Measurements from ENCODE around the gene TAF6L.

The TAF6L gene

DNA sequence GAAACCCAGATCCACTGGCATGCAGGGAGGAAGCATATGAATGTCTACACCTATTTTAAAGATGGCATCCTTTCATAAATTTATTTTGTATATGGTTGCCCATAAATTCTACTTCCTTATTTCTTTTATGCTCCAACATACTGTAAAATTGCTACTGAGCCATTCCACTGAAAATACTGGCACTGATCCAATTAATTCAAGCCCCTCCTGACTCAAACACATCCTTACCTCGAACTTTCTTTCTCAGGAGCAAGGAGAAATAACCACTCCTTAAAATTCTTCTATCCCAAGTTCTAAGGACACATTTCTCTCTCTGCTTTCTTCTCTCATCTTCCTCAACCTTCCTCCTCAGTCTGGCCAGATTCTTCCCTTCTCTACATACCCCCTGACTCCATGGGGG is 39.6 kb downstream of the TAF6L start:
- TF ChIP-seq GATA3 (IDR thresholded peaks at IDR 0.05; ENCODE audit: low read depth, low read length) (no peak), GATA2 (IDR thresholded peaks at IDR 0.05; ENCODE audit: low read depth, low read length) (no peak)

DNA sequence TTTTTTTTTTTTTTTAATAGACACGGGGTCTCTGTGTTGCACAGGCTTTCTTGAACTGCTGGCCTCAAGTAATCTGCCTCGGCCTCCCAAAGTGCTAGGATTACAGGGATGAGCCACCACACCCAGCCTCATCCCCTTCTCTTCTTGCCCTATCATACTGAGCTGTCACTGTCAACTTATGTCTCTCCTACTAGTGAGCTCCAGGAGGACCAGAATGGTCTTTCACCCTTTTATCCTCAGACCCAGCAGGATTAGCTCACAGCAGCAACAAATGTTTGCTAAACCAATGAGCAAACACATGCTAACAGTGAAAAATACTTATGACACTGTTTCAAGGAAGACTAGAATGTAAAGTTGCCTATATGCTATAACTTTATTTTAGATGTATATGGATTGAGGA is 40.5 kb downstream of the TAF6L start:
- TF ChIP-seq GATA2 (IDR thresholded peaks at IDR 0.05; ENCODE audit: low read depth, low read length) (no peak), GATA3 (IDR thresholded peaks at IDR 0.05; ENCODE audit: low read depth, low read length) (no peak)

- TF ChIP-seq GATA2 (IDR thresholded peaks at IDR 0.05; ENCODE audit: low read depth, low read length): no peak
- TF ChIP-seq GATA3 (IDR thresholded peaks at IDR 0.05; ENCODE audit: low read depth, low read length): no peak
These were observed 45.4 kb downstream of the TAF6L start for GRCh38 chr11:62816557-62816956.

DNA sequence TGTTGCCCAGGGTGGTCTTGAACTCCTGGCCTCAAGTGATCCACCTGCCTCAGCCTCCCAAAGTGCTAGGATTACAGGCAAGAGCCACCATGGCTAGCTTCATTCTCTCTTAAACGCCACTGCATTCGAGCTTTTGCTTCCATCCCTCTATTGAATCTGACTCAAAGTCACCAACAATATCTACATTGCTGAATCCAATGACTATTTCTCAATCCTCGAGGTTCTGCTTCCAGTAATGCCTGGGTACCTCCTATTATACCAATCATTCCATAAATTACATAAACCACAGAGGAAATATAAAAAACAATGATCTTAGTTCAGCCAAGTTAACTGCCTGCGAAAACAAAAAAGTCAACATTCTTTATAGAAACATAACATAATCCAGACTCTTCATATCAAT is 45.9 kb downstream of the TAF6L start:
- no peak for TF ChIP-seq GATA3 (IDR thresholded peaks at IDR 0.05; ENCODE audit: low read depth, low read length)
- no peak for TF ChIP-seq GATA2 (IDR thresholded peaks at IDR 0.05; ENCODE audit: low read depth, low read length)

- TF ChIP-seq GATA2 (IDR thresholded peaks at IDR 0.05; ENCODE audit: low read depth, low read length) (no peak), GATA3 (IDR thresholded peaks at IDR 0.05; ENCODE audit: low read depth, low read length) (no peak)
These were observed 52.5 kb downstream of the TAF6L start for GRCh38 chr11:62823677-62824076.

DNA sequence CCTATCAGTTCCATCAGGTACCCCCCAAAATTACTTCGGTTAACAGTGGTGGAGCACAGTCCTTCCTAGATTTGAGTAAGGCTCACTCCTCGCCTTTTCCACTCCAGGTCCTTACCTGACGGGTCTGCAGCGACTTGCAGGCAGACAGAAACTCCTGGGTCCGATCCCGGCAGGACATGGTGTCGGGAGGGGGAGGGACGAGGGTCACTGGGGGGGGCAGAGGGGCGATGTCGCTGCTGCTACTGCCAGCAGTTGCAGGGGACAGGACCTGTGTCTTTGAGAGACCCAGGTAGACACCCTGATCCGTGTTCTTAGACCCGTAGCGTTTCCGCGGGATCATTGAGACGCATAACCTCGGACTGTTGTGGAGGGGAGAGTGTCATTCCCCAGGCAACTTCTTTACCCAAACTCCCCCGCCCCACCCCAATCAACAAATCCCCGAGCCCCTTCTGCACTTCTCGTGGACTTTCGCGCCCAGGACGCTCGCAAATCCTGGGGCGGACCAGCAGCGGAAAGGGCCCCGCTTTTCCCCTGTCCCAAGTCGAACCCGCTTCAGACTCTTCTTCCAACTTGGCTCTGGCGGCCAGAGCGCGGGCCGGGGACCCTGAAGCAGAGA is 59.8 kb downstream of the TAF6L start:
- TF ChIP-seq GATA2 (IDR thresholded peaks at IDR 0.05; ENCODE audit: low read depth, low read length): no peak
- no peak for TF ChIP-seq GATA3 (IDR thresholded peaks at IDR 0.05; ENCODE audit: low read depth, low read length)

DNA sequence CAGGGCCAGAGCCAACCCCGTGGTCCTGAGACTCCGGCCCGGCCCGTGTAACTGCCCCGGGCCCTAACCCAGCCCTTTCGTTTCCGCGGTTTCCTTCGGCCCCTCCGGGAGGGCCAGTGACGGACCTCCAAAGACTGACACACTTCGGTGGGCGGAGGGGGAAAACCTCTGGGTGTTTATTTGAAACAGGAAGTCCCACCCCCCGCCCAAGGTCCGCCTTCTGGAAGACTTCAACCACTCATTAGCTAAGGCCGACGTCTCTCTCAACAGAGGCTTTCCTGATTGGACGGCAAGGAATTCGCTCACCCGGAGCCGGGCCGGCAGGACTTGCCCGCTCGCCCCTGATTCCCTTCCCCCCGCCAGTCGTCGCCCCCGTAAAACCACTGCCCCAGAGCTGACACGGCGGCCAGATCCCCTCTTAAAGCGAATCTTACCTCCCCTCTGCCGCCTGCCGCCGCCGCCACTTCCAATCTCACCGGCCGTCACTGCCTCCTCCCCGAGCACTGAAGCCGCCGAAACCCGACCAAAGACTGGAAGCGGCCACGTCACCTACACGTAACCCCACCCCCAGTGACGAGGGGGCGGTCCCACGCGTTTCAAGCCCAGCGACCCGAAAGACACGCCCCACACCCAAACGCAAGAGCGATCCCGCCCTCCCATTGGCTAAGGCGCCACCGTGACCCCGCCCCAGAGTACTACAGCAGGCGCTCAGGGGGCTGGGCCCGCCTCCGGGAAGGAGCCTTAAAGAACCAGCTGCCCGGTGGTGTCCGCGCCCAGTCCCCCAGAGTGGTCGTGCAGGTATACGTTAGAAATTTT is 60.5 kb downstream of the TAF6L start, which contains the start of gene STX5:
TSS of gene STX5 (minus strand) at position 532 of the 816 bp plus-strand sequence. CDS start 808 bp downstream, outside the sequence.
- TF ChIP-seq GATA3 (IDR thresholded peaks at IDR 0.05; ENCODE audit: low read depth, low read length) (no peak), GATA2 (IDR thresholded peaks at IDR 0.05; ENCODE audit: low read depth, low read length) (no peak)

GRCh38 chr11:62832336-62833234 is 61.4 kb downstream of the TAF6L start, which contains the start of gene TEX54:
Gene TEX54 (minus strand): TSS chr11:62832841.
- no peak for TF ChIP-seq GATA3 (IDR thresholded peaks at IDR 0.05; ENCODE audit: low read depth, low read length)
- TF ChIP-seq GATA2 (IDR thresholded peaks at IDR 0.05; ENCODE audit: low read depth, low read length): no peak

- TF ChIP-seq GATA3 (IDR thresholded peaks at IDR 0.05; ENCODE audit: low read depth, low read length) (no peak), GATA2 (IDR thresholded peaks at IDR 0.05; ENCODE audit: low read depth, low read length) (no peak)
These were observed 64.1 kb downstream of the TAF6L start for GRCh38 chr11:62835336-62835735.

Measured in SH-SY5Y (cell line).